Liver (tissue), 9 donors: ENCODE results near the gene SLC17A3. TPM values are rescaled to one million over a fixed set of nuclear protein-coding genes. Genes with fewer than 3 reads are reported as not detected.

ENCODE experiments used
- DNase-seq: peaks from one replicate; pipeline ENCODE4 v3.0.0-alpha.2; 2017; ENCODE audit warnings: low spot score
- H3K27ac ChIP-seq, 2 donors: one replicate each; pipeline ENCODE4 v1.7.0; 2013; ENCODE audit warnings: inconsistent platforms in 2 of 2, low read length in 2 of 2, control low read depth in 1 of 2, low read depth in 1 of 2, mild to moderate bottlenecking in 1 of 2
- H3K27me3 ChIP-seq, 4 donors: one replicate each; pipeline versions ENCODE4 v1.6.1 to v1.7.0; 2013; ENCODE audit warnings: low read length in 3 of 4, inconsistent platforms in 1 of 4, mild to moderate bottlenecking in 1 of 4, moderate library complexity in 1 of 4; ENCODE audit not compliant: control insufficient read depth in 4 of 4, insufficient read depth in 4 of 4
- H3K36me3 ChIP-seq, 4 donors: one replicate each; pipeline versions ENCODE4 v1.6.1 to v1.7.0; 2013; ENCODE audit warnings: low read length in 3 of 4, mild to moderate bottlenecking in 3 of 4, low read depth in 1 of 4, moderate library complexity in 1 of 4; ENCODE audit not compliant: control insufficient read depth in 4 of 4, insufficient read depth in 3 of 4
- H3K4me1 ChIP-seq, 4 donors: one replicate each; pipeline versions ENCODE4 v1.6.1 to v1.7.0; 2013; ENCODE audit warnings: low read length in 3 of 4, mild to moderate bottlenecking in 3 of 4, moderate library complexity in 1 of 4; ENCODE audit not compliant: control insufficient read depth in 4 of 4, insufficient read depth in 4 of 4
- H3K4me3 ChIP-seq, 3 donors: one replicate each; pipeline versions ENCODE4 v1.6.1 to v1.7.0; 2013; ENCODE audit warnings: low read length in 3 of 3, control low read depth in 1 of 3, low read depth in 1 of 3, mild to moderate bottlenecking in 1 of 3
- H3K9ac ChIP-seq, 2 donors: one replicate each; pipeline ENCODE4 v1.7.0; 2013; ENCODE audit warnings: low read length in 2 of 2, mild to moderate bottlenecking in 2 of 2, moderate library complexity in 2 of 2, control low read depth in 1 of 2, low read depth in 1 of 2
- H3K9me3 ChIP-seq, 4 donors: one replicate each; pipeline versions ENCODE4 v1.6.1 to v1.7.0; 2013; ENCODE audit warnings: low read length in 3 of 4; ENCODE audit not compliant: control insufficient read depth in 4 of 4
- ATF3 ChIP-seq: IDR thresholded peaks from 2 replicates; pipeline ENCODE4 v1.6.1; 2016; ENCODE audit warnings: antibody characterized with exemption
- CTCF ChIP-seq: fragments of 150-350 bp; IDR thresholded peaks from 2 replicates; pipeline ENCODE4 v1.5.1; 2017; ENCODE audit warnings: improper control_type of control experiment, low read depth, low read length; ENCODE audit not compliant: missing input control
- EGR1 ChIP-seq, 2 donors: IDR thresholded peaks; 2 replicates each; pipeline ENCODE4 v1.6.1; 2016 to 2018; ENCODE audit warnings: antibody characterized with exemption in 2 of 2, low read depth in 2 of 2
- FOXA1 ChIP-seq: IDR thresholded peaks from 2 replicates; pipeline ENCODE4 v1.6.1; 2016; ENCODE audit warnings: antibody characterized with exemption
- FOXA2 ChIP-seq: IDR thresholded peaks from 2 replicates; pipeline ENCODE4 v1.6.1; 2016; ENCODE audit warnings: antibody characterized with exemption
- GABPA ChIP-seq, 2 donors: IDR thresholded peaks in 1 of 2; conservative IDR thresholded peaks in 1 of 2; 2 replicates each; pipeline ENCODE4 v1.6.1; 2016; ENCODE audit warnings: antibody characterized with exemption in 2 of 2, mild to moderate bottlenecking in 1 of 2, moderate library complexity in 1 of 2
- HNF4A ChIP-seq, 2 donors: conservative IDR thresholded peaks; 2 replicates each; pipeline ENCODE4 v1.6.1; 2016; ENCODE audit warnings: antibody characterized with exemption in 2 of 2, mild to moderate bottlenecking in 2 of 2
- HNF4G ChIP-seq: IDR thresholded peaks from 2 replicates; pipeline ENCODE4 v1.6.1; 2016; ENCODE audit warnings: antibody characterized with exemption
- JUND ChIP-seq, 2 donors: IDR thresholded peaks; 2 replicates each; pipeline ENCODE4 v1.6.1; 2016; ENCODE audit warnings: antibody characterized with exemption in 2 of 2
- MAX ChIP-seq: IDR thresholded peaks from 2 replicates; pipeline ENCODE4 v1.6.1; 2016; ENCODE audit warnings: antibody characterized with exemption
- NR2F2 ChIP-seq: IDR thresholded peaks from 2 replicates; pipeline ENCODE4 v1.6.1; 2016; ENCODE audit warnings: antibody characterized with exemption
- RAD21 ChIP-seq, 2 donors: IDR thresholded peaks; 2 replicates each; pipeline ENCODE4 v1.6.1; 2016; ENCODE audit warnings: antibody characterized with exemption in 2 of 2, mild to moderate bottlenecking in 2 of 2
- REST ChIP-seq: IDR thresholded peaks from 2 replicates; pipeline ENCODE4 v1.6.1; 2016; ENCODE audit warnings: antibody characterized with exemption, mild to moderate bottlenecking
- RXRA ChIP-seq, 2 donors: IDR thresholded peaks; 2 replicates each; pipeline ENCODE4 v1.6.1; 2017 to 2018; ENCODE audit warnings: antibody characterized with exemption in 2 of 2, mild to moderate bottlenecking in 1 of 2
- SP1 ChIP-seq: IDR thresholded peaks from 2 replicates; pipeline ENCODE4 v1.6.1; 2018; ENCODE audit warnings: antibody characterized with exemption, mild to moderate bottlenecking
- TAF1 ChIP-seq: conservative IDR thresholded peaks from 2 replicates; pipeline ENCODE4 v1.6.1; 2016; ENCODE audit warnings: antibody characterized with exemption, mild to moderate bottlenecking
- YY1 ChIP-seq: IDR thresholded peaks from 2 replicates; pipeline ENCODE4 v1.6.1; 2016; ENCODE audit warnings: antibody characterized with exemption, mild to moderate bottlenecking
- ZBTB33 ChIP-seq: IDR thresholded peaks from 2 replicates; pipeline ENCODE4 v1.6.1; 2016; ENCODE audit warnings: antibody characterized with exemption
- WGBS: extraction: QIAGEN DNeasy Blood & Tissue Kit; methylation state at CpG from one replicate; pipeline ENCODE4 v1.1.7; 2013; 5-methylcytosine and 5-hydroxymethylcytosine counted together
- polyA plus RNA-seq, 2 donors: library from polyadenylated mRNA; stranded (reverse) in 1 of 2; unstranded in 1 of 2; fragments of 200-250 nt in 1 of 2; fragments of >200 nt in 1 of 2; fragmentation: Nextera tagmentation in 1 of 2; extraction: Ambion mirVana in 1 of 2; gene quantifications; one replicate each; pipeline versions ENCODE4 v1.2.1 to v1.2.3, GENCODE V29; 2013 to 2015
- total RNA-seq, 2 donors: library from RNA; depleted of rRNA; stranded (reverse); fragments of >200 nt; gene quantifications; one replicate each; pipeline ENCODE4 v1.2.3, GENCODE V29; 2014
- donor health status: healthy.
- donor health status: healthy.
- donor health status: healthy.
- donor health status: healthy.
- donor health status: healthy.

Gene SLC17A3
- total and polyA plus RNA-seq, 4 donors, result 1.6 to 23.2 (median 10.9) TPM

DNA sequence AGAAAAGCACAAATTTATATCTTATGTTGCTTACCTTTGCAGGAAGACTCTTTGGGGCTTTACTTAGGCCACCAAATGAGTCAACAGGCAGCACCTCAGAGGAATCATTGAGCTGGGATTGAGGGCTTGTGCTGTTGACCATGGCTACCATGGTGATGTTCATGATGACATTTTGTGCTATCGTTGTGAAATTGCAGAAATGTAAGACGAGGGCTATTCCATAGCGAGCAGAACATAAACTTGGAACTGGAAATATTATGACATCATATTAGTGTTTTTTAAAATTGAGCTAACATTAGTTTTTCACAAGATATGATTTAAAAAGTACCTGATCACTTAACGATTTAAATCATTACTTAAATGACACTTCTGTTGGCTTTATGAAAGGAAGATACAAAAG is 11.8 kb downstream of the SLC17A3 start:
- 90% methylated on average over 4 of the region's 4 CpGs for WGBS

DNA sequence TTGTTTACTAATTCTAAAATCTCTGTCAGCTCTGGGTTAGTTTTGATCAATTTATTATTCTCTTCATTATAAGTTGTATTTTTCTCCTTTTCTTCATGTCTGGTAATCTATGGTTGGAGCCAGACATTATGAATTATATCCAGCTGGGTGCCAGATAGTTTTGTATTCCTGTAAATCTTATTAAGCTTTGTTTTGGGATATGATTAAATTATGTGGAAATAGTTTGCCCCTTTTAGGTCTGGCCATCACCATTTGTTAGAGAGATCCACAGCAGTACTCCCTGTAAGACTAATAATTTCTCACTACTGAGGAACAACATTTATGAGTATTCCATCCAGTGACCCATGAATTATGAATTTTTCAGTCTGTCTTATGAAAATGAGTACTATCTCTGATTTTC is 21.3 kb downstream of the SLC17A3 start:
- H3K4me3 ChIP-seq, result no peak overlapping the region
- DNase-seq, result no peak
- no peak overlapping the region for H3K9ac ChIP-seq
- TF ChIP-seq TAF1 (no peak), CTCF (no peak), GABPA (IDR thresholded peaks at IDR 0.05 in 1 of 2, conservative IDR thresholded peaks at IDR 0.05 in 1 of 2) (no peak), NR2F2 (no peak), EGR1 (IDR thresholded peaks at IDR 0.05; ENCODE audit: low read depth in 2 of 2) (no peak), SP1 (no peak), JUND (IDR thresholded peaks at IDR 0.05) (no peak), FOXA1 (no peak), ZBTB33 (no peak), HNF4A (conservative IDR thresholded peaks at IDR 0.05) (no peak), REST (no peak), YY1 (no peak), ATF3 (no peak), HNF4G (no peak), RXRA (IDR thresholded peaks at IDR 0.05) (no peak), FOXA2 (no peak), RAD21 (IDR thresholded peaks at IDR 0.05) (no peak), MAX (no peak)
- no peak overlapping the region for H3K27ac ChIP-seq
- no peaks in the 10 kb centered on the region for H3K27me3 ChIP-seq
- H3K9me3 ChIP-seq, result no peaks in the 10 kb centered on the region
- peaks cover 0 to 5% (median 0%) of the 10 kb centered on the region in 4 donors for H3K36me3 ChIP-seq
- peaks cover 0 to 7% (median 0%) of the 10 kb centered on the region in 4 donors for H3K4me1 ChIP-seq

More for the DNA sequence above, 11.8 kb downstream of the SLC17A3 start:
- TF ChIP-seq ZBTB33 (no peak), RXRA (IDR thresholded peaks at IDR 0.05) (no peak), HNF4G (no peak), SP1 (no peak), ATF3 (no peak), RAD21 (IDR thresholded peaks at IDR 0.05) (no peak), NR2F2 (no peak)
- H3K27ac ChIP-seq, result no peak overlapping the region
- H3K4me1 ChIP-seq, result peaks cover 2 to 16% (median 7%) of the 10 kb centered on the region in 4 donors
- no peaks in the 10 kb centered on the region for H3K9me3 ChIP-seq
- no peak overlapping the region for H3K9ac ChIP-seq
- H3K4me3 ChIP-seq, result no peak overlapping the region
- H3K36me3 ChIP-seq, result no peaks in the 10 kb centered on the region
- no peak for DNase-seq
- H3K27me3 ChIP-seq, result no peaks in the 10 kb centered on the region
